T1000 (cell line): ENCODE data around the gene ARPC1A.
"Not testable (repeated sequence)": the region's sequence is repeated elsewhere in the genome, so short reads cannot be mapped to it uniquely, and the experiment has no call there.

Source experiments
- DNase-seq: peaks from one replicate; lab custom pipeline; 2025; ENCODE audit warnings: mixed read lengths; lab: John Stamatoyannopoulos, UW

ARPC1A gene

DNA sequence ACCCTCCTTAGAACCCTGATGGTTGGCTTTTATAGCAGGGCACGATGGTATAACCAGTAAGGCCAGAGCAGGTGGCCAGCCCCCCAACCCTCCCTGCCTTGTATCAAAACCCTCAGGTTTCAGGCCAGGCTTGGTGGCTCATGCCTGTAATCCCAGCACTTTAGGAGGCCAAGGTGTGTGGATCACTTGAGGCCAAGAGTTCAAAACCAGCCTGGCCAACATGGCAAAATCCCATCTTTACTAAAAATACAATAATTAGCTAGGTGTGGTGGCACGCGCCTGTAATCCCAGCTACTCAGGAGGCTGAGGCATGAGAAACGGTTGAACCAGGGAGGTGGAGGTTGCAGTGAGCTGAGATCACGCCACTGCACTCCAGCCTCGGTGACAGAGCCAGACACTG lies 3.0 kb upstream of the ARPC1A start:
- not testable (repeated sequence) for DNase-seq

DNA sequence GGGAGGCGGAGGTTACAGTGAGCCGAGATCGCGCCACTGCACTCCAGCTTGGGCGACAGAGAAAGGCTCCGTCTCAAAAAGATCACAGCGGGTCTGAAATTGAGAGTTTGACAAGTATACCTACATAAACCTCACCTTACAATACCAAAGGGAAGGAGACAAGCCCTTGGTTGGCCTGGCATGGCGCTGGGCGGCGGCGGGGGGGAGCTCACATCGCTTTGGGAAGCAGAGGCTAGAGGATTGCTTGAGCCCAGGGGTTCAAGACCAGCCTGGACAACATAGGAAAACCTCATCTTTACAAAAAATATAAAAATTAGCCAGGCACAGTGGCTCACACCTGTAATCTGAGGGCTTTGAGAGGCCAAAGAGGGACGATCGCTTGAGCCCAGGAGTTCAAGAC lies 1.1 kb upstream of the ARPC1A start:
- DNase-seq = no peak

DNA sequence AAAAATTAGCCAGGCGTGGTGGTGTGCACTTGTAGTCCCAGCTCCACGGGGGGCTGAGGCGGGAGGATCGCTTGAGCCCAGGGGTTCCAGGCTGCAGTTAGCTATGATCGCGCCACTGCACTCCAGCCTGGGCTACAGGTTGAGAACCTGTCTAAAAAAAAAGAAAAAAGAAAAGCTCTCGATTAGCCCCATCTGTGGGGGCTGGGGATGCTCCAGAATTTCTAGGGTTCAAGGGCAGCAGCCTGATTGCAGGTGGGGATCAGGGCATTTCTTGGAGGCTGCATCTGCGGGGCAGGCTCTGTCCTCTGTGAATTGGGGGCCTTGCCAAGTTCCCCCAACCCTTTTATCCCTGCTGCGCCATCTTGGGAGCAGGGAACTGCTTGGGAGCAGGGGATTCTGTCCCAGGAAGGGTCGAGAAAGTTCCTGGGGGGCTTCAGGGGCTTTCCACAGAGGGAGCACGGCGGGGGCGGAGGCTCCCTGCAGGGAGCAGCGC lies 651 bp upstream of the ARPC1A start:
- no peak for DNase-seq

DNA sequence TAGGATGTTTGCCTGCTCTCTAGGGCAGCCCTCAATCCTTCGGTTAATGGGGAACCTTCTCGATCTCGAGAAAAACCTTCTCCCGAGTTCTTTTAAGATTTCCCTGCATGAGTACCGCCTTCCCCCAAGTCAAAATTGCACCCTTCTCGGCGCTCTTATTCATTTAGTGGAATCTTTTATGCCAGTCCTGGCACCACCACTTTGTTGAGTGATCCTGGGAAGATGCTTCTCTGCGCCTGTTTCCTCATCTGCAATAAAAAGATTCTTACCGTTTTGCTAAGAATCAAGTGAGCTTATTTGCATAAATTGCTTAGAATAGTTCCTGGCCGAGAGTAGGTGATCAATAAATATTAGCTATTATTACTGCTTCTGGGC lies 697 bp downstream of the ARPC1A start:
- DNase-seq = no peak

DNA sequence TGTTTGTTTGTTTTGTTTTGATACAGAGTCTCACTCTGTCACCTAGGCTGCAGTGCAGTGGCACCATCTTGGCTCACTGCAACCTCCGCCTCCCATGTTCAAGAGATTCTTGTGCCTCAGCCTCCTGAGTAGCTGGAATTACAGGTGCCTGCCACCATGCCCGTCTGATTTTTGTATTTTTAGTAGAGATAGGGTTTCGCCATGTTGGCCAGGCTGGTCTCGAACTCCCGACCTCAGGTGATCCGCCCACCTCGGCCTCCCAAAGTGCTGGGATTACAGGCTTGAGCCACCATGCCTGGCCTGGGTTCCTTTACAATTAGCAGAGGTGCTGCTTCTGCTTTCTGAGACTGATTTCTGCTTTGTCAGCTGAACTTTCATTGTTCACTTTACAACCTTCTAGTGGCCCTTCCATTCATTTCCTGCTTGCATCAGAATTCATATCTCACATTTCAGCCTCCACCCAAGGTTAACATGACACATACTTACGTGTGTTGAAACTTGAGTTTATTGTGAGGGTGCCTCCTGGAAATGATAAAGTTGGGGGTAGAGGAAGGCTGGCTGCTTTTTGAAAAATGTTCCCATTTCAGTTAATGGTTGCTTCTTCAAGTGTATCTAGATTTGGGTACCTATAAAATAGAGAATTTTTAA lies 4.7 kb downstream of the ARPC1A start:
- not testable (repeated sequence) for DNase-seq

DNA sequence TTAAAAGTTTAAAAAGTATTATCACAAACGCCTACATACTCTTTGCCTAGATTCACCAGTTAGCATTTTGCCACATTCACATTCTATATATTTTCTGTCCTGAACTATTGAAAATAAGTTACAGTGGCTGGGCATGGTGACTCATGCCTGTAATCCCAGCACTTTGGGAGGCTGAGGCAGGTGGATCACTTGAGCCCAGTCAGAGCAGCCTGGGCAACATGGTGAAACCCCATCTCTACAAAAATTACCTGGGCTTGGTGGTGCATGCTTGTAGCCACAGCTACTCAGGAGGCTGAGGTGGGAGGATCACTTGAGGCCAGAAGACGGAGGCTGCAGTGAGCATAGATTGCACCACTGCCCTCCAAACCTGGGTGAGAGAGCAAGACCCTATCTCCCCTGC lies 5.3 kb downstream of the ARPC1A start:
- DNase-seq = no peak

DNA sequence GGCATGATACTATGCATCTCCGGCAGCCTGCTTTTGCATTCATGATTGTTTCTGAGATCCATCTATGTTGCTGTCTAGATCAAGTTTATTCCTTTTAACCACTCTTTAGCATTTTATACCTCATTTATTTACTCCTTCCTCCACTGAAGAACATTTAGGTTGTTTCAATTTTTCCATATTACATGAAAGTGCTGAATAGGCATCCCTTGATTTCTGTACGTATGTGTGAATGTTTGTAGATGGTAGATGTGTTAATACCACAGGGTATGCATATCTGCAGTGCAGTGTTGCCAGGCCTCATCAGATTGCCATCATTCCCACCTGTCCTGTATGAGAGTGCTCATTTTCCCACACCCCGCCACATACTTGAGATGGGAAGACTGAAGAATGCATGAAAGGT lies 13.9 kb downstream of the ARPC1A start:
- no peak for DNase-seq

DNA sequence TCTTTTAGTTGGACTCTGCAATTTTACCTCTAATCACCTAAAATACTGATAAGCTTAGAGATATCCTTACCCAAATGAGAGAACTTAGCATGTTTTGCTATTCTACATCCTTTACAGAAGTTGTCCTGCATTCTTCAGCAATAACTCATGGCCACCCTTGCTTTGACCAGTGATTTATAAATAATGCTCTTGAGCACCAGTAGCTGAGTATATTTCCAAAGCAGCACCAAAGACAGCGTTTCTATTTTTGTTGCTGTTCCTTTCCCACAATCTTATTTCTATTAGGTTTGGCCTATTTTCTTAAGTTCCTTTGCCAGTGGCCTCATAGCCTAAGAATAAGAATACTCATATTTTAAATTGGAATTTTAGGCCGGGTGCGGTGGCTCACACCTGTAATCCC lies 15.0 kb downstream of the ARPC1A start:
- DNase-seq = no peak

DNA sequence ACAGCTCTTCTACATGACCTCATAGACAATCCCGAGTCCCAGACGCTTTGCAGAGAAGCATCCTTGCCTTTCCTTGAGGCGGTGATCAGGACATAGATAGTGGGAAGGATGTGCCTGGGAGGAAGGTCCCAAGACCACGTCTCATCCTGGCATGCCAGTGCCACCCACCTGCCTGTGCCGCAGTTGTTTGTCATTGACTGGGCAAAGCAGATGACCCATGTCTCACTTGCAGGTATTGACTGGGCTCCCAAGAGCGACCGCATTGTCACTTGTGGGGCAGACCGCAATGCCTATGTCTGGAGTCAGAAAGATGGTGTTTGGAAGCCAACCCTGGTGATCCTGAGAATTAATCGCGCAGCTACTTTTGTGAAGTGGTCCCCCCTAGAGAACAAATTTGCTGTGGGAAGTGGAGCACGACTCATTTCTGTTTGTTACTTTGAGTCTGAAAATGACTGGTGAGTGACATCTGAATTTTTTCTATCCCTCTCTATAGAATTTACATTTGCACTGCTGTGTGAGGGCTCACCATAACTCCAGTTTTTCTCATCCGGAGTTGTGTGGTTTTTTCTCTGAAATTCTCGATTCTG lies 18.5 kb downstream of the ARPC1A start:
- no peak for DNase-seq

DNA sequence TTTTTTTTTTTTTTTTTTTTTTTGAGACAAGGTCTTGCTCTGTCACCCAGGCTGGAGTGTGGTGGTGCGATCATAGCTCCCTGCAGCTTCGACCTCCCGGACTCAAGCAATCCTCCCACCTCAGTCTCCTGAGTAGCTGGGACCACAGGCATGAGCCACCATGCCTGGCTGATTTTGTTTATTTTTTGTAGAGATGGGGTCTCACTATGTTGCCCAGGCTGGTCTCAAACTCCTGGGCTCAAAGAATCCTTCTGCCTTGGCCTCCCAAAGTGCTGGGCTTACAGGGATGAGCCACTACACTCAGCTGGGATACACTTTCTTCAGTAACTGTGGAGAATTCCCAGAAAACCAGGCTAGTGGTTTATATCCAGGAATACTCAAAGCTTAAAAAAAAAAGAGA lies 24.9 kb downstream of the ARPC1A start:
- not testable (repeated sequence) for DNase-seq

DNA sequence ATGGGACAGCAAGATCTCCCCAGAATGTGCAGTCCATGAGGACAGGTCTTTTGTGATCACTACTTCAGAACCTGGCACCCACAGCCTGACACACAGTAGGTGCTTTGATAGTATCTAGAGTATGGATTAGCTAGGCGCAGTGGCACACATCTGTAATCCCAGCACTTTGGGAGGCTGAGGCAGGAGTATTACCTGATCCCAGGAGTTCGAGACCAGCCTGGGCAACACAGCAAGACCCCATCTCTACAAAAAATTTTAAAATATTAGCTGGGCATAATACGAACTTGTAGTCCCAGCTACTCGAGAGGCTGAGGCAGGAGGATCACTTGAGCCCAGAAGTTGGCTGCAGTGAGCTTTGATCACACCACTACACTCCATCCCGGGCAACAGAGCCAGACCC lies 26.5 kb downstream of the ARPC1A start:
- DNase-seq = no peak

DNA sequence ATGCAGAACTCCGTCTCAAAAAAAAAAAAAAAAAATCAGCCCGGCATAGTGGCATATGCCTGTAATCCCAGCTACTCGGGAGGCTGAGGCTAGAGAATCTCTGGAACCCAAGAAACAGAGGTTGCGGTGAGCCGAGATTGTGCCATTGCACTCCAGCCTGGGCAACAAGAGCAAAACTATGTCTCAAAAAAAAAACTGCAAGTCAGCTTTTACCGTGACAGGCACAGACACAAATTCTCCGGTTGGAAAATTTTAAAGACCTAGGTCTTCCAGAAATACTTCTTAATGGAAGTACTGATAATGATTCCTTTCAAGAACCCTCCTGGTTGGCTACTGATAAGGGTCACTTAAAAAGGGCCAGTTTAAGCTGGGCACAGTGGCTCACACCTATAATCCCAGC lies 29.4 kb downstream of the ARPC1A start:
- DNase-seq = no peak

DNA sequence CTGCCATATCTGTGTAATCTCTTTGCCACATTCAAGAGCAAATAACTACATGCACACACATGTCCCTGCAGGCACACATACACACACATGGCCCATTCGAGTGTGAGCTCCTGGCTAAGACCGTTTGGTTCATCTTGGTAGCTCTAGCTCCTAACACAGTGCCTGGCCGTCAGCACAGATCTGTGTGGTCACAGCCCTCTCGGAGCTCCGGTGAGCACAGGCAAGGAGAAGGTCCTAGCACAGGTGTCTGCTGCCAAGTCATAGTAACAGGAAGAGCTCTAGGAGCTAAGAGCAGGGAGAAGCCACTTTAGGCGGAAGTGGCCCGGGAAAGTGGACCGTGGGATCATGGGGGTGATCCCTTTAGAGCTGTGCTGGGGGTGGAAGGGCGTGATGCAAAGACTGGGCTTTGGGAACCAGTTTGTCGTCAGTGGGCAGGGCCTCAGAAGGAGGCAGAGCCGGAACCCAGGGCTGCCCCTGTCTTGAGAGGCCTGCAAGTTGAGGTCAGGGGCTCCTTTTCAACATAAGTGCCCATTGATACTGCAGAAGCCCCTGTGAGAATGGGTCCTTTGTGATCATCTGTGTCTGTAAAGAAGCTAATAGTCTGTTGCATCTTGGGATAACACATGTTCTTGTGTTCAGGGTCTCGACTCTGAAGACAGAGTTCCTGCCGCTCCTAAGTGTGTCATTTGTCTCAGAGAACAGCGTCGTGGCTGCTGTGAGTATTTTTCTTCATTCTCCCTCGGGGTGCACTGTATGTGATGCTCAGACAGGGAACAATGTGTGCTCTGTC lies 32.2 kb downstream of the ARPC1A start:
- DNase-seq = no peak

DNA sequence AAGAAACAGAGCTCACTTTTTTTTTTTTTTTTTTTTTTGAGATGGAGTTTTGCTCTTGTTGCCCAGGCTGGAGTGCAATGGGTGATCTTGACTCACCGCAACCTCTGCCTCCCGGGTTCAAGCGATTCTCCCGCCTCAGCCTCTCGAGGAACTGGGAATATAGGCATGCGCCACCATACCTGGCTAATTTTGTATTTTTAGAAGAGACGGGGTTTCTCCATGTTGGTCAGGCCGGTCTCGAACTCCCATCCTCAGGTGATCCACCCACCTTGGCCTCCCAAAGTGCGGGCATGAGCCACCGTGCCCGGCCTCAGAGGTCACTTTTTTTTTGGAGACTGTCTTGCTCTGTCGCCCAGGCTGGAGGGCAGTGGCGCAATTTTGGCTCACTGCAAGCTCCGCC lies 32.8 kb downstream of the ARPC1A start:
- DNase-seq = not testable (repeated sequence)

DNA sequence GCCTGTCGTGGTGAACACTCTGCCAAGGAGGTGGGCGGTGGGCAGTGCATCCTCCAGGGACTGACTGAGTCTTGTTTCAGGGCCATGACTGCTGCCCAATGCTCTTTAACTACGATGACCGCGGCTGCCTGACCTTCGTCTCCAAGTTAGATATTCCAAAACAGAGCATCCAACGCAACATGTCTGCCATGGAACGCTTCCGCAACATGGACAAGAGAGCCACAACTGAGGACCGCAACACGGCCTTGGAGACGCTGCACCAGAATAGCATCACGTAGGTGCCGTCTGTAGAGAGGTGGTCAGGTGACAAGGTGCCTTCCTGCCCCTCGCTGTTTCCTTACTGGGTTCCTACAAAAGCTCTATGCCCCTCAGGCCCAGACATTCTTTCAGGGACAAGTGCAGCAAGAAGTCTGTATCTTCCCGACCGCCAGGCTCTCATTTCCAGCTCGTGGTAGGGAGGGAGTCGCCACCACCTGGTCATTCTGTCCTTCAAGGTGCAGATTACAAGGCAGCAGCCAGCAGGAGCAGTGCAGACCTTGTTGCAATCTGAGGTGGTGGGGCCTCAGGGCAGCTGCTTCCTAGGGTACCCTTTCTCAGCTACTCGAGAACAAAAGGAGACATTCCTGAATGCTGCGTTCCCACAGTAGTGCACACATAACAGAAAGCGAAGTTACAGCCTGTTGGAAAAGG lies 33.9 kb downstream of the ARPC1A start:
- no peak for DNase-seq

DNA sequence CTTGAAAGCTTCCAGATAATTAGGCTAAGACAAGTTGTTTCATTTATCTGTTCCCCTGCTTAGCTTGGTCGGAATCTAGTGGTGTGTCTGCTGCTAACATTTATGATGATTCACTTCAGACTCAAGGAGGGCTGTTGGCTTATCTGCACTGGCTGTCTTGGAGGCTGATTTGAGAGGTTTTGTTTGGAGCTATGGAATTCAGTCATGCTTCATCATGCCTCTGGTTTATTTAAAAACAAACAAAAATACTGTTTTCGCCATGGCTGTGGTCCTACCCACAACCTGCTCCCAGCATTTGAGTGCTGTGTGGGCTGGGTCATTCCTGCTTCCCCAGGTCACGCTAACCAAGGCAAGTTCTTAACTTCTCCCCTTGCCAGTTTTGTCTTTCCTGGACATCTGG lies 37.1 kb downstream of the ARPC1A start:
- DNase-seq = no peak

DNA sequence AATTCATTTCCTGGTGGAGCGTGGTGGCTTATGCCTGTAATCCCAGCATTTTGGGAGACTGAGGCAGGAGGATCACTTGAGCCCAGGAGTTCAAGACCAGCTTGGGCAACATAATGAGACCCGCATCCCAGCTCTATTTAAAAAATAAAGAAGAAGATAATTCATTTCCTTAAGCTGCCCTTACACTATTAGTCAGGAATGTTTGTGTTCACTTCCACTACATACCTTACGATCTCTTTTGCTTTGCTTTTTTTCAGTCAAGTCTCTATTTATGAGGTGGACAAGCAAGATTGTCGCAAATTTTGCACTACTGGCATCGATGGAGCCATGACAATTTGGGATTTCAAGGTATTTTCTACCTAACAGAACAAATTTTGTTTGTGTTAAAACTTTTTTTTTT lies 37.6 kb downstream of the ARPC1A start:
- DNase-seq = no peak

DNA sequence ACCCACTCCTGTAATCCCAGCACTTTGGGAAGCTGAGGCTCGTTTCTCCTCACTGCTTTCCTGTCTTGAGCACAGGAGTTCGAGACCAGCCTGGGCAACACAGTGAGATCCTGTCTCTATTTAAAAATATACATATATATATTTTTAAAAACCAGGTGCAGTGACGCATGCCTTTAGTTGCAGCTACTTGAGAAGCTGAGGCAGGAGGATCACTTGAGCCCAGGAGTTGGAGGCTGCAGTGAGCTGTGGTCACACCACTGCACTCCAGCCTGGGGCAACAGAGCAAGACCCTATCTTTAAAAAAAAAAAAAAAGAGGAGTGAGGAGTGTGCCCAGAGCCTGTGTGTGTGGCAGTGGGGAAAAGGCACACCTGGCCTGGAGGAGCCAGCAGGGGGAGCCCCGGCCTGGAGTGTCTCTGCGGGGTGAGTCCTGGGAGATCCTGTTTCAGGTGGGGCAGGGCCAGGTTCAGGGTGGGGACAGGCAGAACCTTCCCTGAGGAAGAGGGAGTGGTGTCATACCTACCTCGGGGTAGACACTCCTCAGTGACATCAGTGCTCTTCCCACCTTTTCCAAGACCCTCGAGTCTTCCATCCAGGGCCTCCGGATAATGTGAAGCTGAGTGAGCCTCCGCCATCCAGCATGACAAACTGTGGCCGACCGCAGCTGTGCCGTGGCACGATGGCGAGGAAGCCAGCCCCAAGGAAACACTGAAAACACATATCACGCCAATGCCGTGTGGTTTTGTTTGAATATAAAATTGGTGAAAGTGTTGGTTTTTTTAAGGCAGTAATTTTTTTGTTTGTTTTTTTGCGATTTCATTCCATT lies 39.8 kb downstream of the ARPC1A start:
- DNase-seq = no peak

DNA sequence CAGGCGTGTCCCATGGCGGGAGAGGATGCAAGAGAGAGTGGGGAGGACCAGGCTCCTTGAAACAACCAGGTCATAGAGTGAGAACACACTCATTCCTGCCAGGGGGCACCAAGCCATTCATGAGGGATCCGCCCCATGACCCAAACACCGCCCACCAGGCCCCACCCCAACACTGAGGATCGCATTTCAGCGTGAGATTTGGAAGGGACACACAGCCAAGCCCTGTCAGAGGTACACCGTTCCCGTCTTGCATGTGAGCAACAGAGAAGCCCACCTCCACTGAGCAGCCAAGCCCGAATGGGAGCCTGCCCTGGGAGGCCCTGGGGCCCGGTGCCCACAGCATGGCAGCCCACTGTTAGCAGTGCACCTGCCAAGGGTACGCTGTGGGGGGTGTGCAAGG lies 40.9 kb downstream of the ARPC1A start:
- no peak for DNase-seq

DNA sequence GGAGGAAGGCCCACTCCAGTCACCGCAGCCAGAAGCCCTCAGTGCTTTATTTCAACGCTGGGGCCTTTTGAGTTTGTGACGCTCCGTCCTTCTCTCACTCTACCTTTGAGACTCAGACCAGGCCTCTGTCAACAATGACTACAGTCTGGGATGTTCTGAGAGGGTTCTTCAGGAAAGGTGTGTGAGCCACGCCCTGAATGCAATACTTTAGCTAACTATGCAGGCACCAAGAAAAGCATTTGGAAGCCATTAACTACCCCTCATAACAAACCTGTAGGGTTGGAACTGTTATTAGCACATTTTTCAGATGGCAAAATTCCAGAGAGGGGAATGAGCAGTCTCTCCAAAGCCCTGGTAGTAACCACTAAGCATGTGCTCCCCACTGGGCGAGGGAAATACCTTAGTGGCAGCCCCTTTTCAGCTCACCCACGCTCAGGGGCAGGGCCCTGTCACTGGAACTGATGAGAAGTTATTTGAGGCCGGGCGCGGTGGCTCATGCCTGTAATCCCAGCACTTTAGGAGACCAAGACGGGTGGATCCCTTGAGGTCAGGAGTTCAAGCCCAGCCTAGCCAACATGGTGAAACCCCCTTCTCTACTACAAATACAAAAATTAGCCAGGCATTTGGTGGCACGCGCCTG lies 43.2 kb downstream of the ARPC1A start:
- DNase-seq = no peak

DNA sequence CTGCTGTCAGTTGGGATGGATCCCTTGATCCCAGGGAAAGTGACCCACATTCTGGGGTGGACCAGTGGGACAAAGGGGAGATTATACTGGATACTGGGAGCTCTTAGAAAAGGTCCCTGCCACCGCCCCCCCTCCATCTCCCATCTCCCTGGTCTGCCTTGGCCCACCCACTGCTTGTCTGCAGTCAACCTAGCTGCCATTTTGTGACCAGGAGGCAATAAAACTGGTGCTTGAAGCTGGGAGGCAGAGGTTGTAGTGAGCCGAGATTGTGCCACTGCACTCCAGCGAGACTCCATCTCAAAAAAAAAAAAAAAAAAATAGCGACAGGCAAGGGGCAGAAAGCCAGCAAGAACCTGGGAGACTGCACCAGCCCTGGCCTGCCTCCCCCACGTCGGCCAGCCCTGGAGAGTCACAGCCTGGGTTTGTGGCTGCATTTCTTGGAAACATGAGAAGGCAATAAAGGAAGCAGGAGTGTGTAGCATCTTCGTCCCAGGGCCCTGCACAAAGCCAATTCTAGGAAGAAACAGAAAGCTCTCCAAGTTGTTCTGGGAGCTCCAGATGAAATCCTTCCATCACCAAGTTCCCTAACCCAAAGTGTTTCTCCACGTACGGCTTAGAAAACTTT lies 44.2 kb downstream of the ARPC1A start:
- no peak for DNase-seq
